ENCODE data around the gene PLXNC1.

DNA sequence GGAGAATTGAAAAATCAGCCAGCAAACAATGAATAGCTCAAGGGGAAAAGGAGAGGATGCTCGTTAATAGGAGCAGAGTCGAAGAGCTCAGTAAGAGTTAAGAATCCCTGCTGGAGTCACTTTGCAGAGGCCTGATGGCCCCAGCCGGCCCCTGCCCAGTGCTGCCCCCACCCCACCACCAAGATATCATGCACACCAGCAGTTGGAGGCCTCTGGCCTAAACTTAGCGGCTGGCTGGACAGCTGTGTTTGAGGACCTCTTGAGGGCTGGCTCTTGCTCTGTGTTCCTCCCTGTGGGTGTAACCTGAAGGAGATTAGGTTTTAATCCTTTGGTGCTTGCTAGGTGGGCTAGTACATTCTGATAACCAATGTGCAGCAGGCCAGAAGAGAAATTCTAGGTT lies 142.0 kb downstream of the PLXNC1 start:
- TF ChIP-seq, protein P1, sequence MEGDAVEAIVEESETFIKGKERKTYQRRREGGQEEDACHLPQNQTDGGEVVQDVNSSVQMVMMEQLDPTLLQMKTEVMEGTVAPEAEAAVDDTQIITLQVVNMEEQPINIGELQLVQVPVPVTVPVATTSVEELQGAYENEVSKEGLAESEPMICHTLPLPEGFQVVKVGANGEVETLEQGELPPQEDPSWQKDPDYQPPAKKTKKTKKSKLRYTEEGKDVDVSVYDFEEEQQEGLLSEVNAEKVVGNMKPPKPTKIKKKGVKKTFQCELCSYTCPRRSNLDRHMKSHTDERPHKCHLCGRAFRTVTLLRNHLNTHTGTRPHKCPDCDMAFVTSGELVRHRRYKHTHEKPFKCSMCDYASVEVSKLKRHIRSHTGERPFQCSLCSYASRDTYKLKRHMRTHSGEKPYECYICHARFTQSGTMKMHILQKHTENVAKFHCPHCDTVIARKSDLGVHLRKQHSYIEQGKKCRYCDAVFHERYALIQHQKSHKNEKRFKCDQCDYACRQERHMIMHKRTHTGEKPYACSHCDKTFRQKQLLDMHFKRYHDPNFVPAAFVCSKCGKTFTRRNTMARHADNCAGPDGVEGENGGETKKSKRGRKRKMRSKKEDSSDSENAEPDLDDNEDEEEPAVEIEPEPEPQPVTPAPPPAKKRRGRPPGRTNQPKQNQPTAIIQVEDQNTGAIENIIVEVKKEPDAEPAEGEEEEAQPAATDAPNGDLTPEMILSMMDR (IDR thresholded peaks at IDR 0.05; ENCODE audit: insufficient read depth, low read length) = no peak
- TF ChIP-seq GABPA (IDR thresholded peaks at IDR 0.05; ENCODE audit: low read depth) = no peak
- no peak for TF ChIP-seq SPI1 (IDR thresholded peaks at IDR 0.05; ENCODE audit: borderline replicate concordance, low read depth)
- no peak for TF ChIP-seq REST (IDR thresholded peaks at IDR 0.05; ENCODE audit: insufficient replicate concordance, low read depth)

Measured in HL-60 (cell line).